ENCODE results near the gene DENND1C. TPM values are rescaled to one million over a fixed set of nuclear protein-coding genes. Genes with fewer than 3 reads are reported as not detected.

The DENND1C gene
- polyA plus RNA-seq, 3 donors: 11.2 to 60.2 (median 20.5) TPM

GRCh38 chr19:6443986-6444385 is 37.6 kb downstream of the DENND1C start:
- H3K4me1 Mint-ChIP-seq: no peaks in the 10 kb centered on the region
- Histone ChIP-seq H3K27me3 (ENCODE audit: control insufficient read depth in 2 of 2, insufficient read depth in 2 of 2, low read length in 2 of 2) (no peaks in the 10 kb centered on the region), H3K79me2 (ENCODE audit: insufficient read depth, low read length) (no peaks in the 10 kb centered on the region), H4K20me1 (ENCODE audit: insufficient read depth, low read length) (no peaks in the 10 kb centered on the region), H3K4me3 (replicated peaks in 1 of 3; ENCODE audit: low read depth in 2 of 3, low read length in 3 of 3) (no peak overlapping the region), H3K27ac (ENCODE audit: low read depth in 1 of 2, low read length in 2 of 2) (no peak overlapping the region), H3K4me2 (replicated peaks; ENCODE audit: extremely low read depth, low read length, poor library complexity, severe bottlenecking) (no peak overlapping the region), H3K4me1 (ENCODE audit: control insufficient read depth in 1 of 2, insufficient read depth in 2 of 2, low read length in 2 of 2) (no peaks in the 10 kb centered on the region), H3K9ac (ENCODE audit: insufficient read depth, low read length, poor library complexity, severe bottlenecking) (no peak overlapping the region), H2AFZ (ENCODE audit: insufficient read depth, low read depth, low read length, poor library complexity, severe bottlenecking) (no peak overlapping the region), H3K9me3 (replicated peaks in 1 of 2; ENCODE audit: control insufficient read depth in 1 of 2, insufficient read depth in 1 of 2, low read length in 2 of 2) (no peaks in the 10 kb centered on the region), H3K36me3 (replicated peaks in 1 of 2; ENCODE audit: control insufficient read depth in 1 of 2, insufficient read depth in 2 of 2, low read length in 2 of 2) (no peaks in the 10 kb centered on the region)
- no peak overlapping the region for H3K27ac Mint-ChIP-seq
- TF ChIP-seq CTCF (IDR thresholded peaks at IDR 0.05): no peak
- WGBS (ENCODE audit: insufficient coverage): 93% methylated on average over 12 of the region's 13 CpGs
- no peak for DNase-seq
- H3K9me3 Mint-ChIP-seq: peaks cover 0 to 10% (median 3%) of the 10 kb centered on the region in 7 donors
- H3K4me3 Mint-ChIP-seq: no peak overlapping the region
- peaks cover 3 to 5% (median 4%) of the 10 kb centered on the region in 3 donors for H3K27me3 Mint-ChIP-seq (ENCODE audit: low read depth in 3 of 3)
- no peaks in the 10 kb centered on the region for H3K36me3 Mint-ChIP-seq
- intact Hi-C loops (cut with micrococcal nuclease): no loop called here

- Histone ChIP-seq H3K27ac (ENCODE audit: low read depth in 1 of 2, low read length in 2 of 2) (no peak overlapping the region), H3K4me3 (replicated peaks in 1 of 3; ENCODE audit: low read depth in 2 of 3, low read length in 3 of 3) (no peak overlapping the region), H3K9me3 (replicated peaks in 1 of 2; ENCODE audit: control insufficient read depth in 1 of 2, insufficient read depth in 1 of 2, low read length in 2 of 2) (no peaks in the 10 kb centered on the region), H3K27me3 (ENCODE audit: control insufficient read depth in 2 of 2, insufficient read depth in 2 of 2, low read length in 2 of 2) (no peaks in the 10 kb centered on the region), H2AFZ (ENCODE audit: insufficient read depth, low read depth, low read length, poor library complexity, severe bottlenecking) (no peak overlapping the region), H3K79me2 (ENCODE audit: insufficient read depth, low read length) (no peaks in the 10 kb centered on the region), H3K4me2 (replicated peaks; ENCODE audit: extremely low read depth, low read length, poor library complexity, severe bottlenecking) (no peak overlapping the region), H3K9ac (ENCODE audit: insufficient read depth, low read length, poor library complexity, severe bottlenecking) (no peak overlapping the region), H3K4me1 (ENCODE audit: control insufficient read depth in 1 of 2, insufficient read depth in 2 of 2, low read length in 2 of 2) (no peaks in the 10 kb centered on the region), H3K36me3 (replicated peaks in 1 of 2; ENCODE audit: control insufficient read depth in 1 of 2, insufficient read depth in 2 of 2, low read length in 2 of 2) (no peaks in the 10 kb centered on the region), H4K20me1 (ENCODE audit: insufficient read depth, low read length) (no peaks in the 10 kb centered on the region)
- Mint-ChIP-seq H3K4me3 (no peak overlapping the region), H3K27ac (no peak overlapping the region), H3K4me1 (no peaks in the 10 kb centered on the region), H3K36me3 (no peaks in the 10 kb centered on the region), H3K9me3 (peaks cover 0 to 10% (median 3%) of the 10 kb centered on the region in 7 donors), H3K27me3 (ENCODE audit: low read depth in 3 of 3) (peaks cover 2 to 6% (median 4%) of the 10 kb centered on the region in 3 donors)
- WGBS (ENCODE audit: insufficient coverage): 97% methylated on average over 5 of the region's 13 CpGs
- DNase-seq: no peak
- TF ChIP-seq CTCF (IDR thresholded peaks at IDR 0.05): no peak
- intact Hi-C loops (cut with micrococcal nuclease): no loop called here
Observed at GRCh38 chr19:6442087-6442688, 39.4 kb downstream of the DENND1C start.

Data from CD14-positive monocyte (primary cell).